ENCODE results near the gene TBRG4.

- TF ChIP-seq CTCF (IDR thresholded peaks at IDR 0.05 in 8 of 11, conservative IDR thresholded peaks at IDR 0.05 in 3 of 11) (no peak), POLR2AphosphoS5 (IDR thresholded peaks at IDR 0.05) (no peak), POLR2A (IDR thresholded peaks at IDR 0.05) (no peak)
Observed at GRCh38 chr7:45117582-45117981, 6.1 kb upstream of the TBRG4 start.

Data from spleen (tissue), 7 donors.